WTC11 (cell line): ENCODE measurements around the gene HTR4.

Experiments
- TF ChIP-seq, protein P1 (sequence below): fragments of 200-600 bp; IDR thresholded peaks from 2 replicates; pipeline ENCODE4 v1.8.0; 2022; ENCODE audit warnings: antibody characterized with exemption
- TF ChIP-seq, protein P2 (sequence below): sonication (generic); formaldehyde crosslinking; conservative IDR thresholded peaks from 2 replicates; pipeline ENCODE4 v1.8.1; 2022; ENCODE audit warnings: mild to moderate bottlenecking, missing genetic modification reagents

- TF ChIP-seq, protein P1, sequence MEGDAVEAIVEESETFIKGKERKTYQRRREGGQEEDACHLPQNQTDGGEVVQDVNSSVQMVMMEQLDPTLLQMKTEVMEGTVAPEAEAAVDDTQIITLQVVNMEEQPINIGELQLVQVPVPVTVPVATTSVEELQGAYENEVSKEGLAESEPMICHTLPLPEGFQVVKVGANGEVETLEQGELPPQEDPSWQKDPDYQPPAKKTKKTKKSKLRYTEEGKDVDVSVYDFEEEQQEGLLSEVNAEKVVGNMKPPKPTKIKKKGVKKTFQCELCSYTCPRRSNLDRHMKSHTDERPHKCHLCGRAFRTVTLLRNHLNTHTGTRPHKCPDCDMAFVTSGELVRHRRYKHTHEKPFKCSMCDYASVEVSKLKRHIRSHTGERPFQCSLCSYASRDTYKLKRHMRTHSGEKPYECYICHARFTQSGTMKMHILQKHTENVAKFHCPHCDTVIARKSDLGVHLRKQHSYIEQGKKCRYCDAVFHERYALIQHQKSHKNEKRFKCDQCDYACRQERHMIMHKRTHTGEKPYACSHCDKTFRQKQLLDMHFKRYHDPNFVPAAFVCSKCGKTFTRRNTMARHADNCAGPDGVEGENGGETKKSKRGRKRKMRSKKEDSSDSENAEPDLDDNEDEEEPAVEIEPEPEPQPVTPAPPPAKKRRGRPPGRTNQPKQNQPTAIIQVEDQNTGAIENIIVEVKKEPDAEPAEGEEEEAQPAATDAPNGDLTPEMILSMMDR = no peak
- TF ChIP-seq, protein P2, sequence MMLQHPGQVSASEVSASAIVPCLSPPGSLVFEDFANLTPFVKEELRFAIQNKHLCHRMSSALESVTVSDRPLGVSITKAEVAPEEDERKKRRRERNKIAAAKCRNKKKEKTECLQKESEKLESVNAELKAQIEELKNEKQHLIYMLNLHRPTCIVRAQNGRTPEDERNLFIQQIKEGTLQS (CRISPR knock-in tag) = no peak
Measured at GRCh38 chr5:148573374-148573773, 81.0 kb downstream of the HTR4 start.
